ENCODE data around the gene PTTG1IP2.

DNA sequence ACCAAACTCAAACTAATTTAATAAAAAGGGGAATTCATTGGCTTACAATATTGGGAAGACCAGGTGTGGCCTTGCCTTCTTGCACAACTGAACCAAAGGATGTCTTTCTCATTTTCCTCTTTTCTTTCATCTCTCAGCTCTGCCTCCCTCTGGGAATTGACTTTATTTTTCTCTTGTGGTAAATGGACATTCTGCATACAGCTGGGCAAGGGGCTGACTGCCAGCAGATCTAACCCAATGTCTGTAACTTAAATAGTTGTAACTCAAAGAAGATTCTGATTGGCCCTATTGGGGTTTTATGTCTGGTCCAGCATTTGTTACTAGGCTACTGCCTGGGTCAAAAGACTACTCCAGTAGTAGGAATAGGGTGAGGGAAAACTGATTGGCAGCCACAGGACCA, 15.3 kb downstream of the PTTG1IP2 start:
- TF ChIP-seq, protein P1, sequence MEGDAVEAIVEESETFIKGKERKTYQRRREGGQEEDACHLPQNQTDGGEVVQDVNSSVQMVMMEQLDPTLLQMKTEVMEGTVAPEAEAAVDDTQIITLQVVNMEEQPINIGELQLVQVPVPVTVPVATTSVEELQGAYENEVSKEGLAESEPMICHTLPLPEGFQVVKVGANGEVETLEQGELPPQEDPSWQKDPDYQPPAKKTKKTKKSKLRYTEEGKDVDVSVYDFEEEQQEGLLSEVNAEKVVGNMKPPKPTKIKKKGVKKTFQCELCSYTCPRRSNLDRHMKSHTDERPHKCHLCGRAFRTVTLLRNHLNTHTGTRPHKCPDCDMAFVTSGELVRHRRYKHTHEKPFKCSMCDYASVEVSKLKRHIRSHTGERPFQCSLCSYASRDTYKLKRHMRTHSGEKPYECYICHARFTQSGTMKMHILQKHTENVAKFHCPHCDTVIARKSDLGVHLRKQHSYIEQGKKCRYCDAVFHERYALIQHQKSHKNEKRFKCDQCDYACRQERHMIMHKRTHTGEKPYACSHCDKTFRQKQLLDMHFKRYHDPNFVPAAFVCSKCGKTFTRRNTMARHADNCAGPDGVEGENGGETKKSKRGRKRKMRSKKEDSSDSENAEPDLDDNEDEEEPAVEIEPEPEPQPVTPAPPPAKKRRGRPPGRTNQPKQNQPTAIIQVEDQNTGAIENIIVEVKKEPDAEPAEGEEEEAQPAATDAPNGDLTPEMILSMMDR (IDR thresholded peaks at IDR 0.05 in 2 of 3, conservative IDR thresholded peaks at IDR 0.05 in 1 of 3; ENCODE audit: borderline replicate concordance in 1 of 3, insufficient read depth in 1 of 3, low read depth in 2 of 3, low read length in 2 of 3) = no peak
- no peak for TF ChIP-seq POLR2A (IDR thresholded peaks at IDR 0.05; ENCODE audit: borderline replicate concordance, extremely low read depth, insufficient read depth, insufficient read length)
- TF ChIP-seq, protein P2, sequence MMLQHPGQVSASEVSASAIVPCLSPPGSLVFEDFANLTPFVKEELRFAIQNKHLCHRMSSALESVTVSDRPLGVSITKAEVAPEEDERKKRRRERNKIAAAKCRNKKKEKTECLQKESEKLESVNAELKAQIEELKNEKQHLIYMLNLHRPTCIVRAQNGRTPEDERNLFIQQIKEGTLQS (IDR thresholded peaks at IDR 0.05) = no peak
- no peak for TF ChIP-seq CEBPB (IDR thresholded peaks at IDR 0.05; ENCODE audit: low read depth)
- TF ChIP-seq POLR2AphosphoS5 (IDR thresholded peaks at IDR 0.05; ENCODE audit: low read depth, low read length) = no peak

All from HCT116 (cell line).